ENCODE measurements around the gene TATDN3.

- TF ChIP-seq CTCF (IDR thresholded peaks at IDR 0.05; ENCODE audit: low read depth, low read length) = no peak
- no peak for TF ChIP-seq POLR2A (IDR thresholded peaks at IDR 0.05; ENCODE audit: extremely low read depth, insufficient read length)
- no peak for TF ChIP-seq MYC (IDR thresholded peaks at IDR 0.05; ENCODE audit: low read depth, low read length)
These were observed 67.0 kb downstream of the TATDN3 start for GRCh38 chr1:212858461-212859265.

Data from NB4 (cell line).